Measurements from ENCODE around the gene ZNF235. TPM values are rescaled to one million over a fixed set of nuclear protein-coding genes. Genes with fewer than 3 reads are reported as not detected.

ZNF235 gene
- total RNA-seq, 2 experiments from 2014 or later, result 2.4 TPM

DNA sequence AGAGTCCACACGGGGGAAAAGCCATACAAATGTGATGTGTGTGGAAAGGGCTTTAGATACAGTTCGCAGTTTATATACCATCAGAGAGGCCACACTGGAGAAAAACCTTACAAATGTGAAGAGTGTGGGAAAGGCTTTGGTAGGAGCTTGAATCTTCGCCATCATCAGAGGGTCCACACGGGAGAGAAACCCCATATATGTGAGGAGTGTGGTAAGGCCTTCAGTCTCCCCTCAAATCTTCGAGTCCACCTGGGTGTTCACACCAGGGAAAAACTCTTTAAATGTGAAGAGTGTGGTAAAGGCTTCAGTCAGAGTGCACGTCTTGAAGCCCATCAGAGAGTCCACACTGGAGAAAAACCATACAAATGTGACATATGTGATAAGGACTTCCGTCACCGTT, 68.4 kb downstream of the ZNF235 start:
- no peak overlapping the region for H3K4me3 Mint-ChIP-seq
- POLR2A ChIA-PET, result no interaction called here
- Histone ChIP-seq H3K9me3 (ENCODE audit: control insufficient read depth in 1 of 2, insufficient read depth in 1 of 2, low read length in 2 of 2) (peaks cover 33 to 100% of the 10 kb centered on the region in 2 experiments), H3K4me1 (ENCODE audit: insufficient read depth, low read length) (no peaks in the 10 kb centered on the region), H3K36me3 (ENCODE audit: insufficient read depth, low read length) (peaks cover 49% of the 10 kb centered on the region), H3K27me3 (ENCODE audit: control insufficient read depth in 1 of 2, insufficient read depth in 2 of 2, low read length in 2 of 2) (no peaks in the 10 kb centered on the region), H3K4me3 (ENCODE audit: low read length) (no peak overlapping the region), H3K27ac (ENCODE audit: low read depth in 1 of 2, low read length in 2 of 2) (no peak overlapping the region)
- CTCF ChIA-PET, result no interaction called here
- H3K4me1 Mint-ChIP-seq (ENCODE audit: low read depth), result no peaks in the 10 kb centered on the region
- no peak overlapping the region for H3K27ac Mint-ChIP-seq
- no peak for DNase-seq
- peaks cover 94% of the 10 kb centered on the region for H3K36me3 Mint-ChIP-seq (ENCODE audit: low read depth)
- intact Hi-C loops (cut with DNase I, micrococcal nuclease), result no loop called here
- ATAC-seq (ENCODE audit: poor library complexity), result no peak
- H3K27me3 Mint-ChIP-seq, result no peaks in the 10 kb centered on the region
- TF ChIP-seq CTCF (IDR thresholded peaks at IDR 0.05), result no peak
- peaks cover 27% of the 10 kb centered on the region for H3K9me3 Mint-ChIP-seq

Other genes starting within 250 kb of the ZNF235 start
- gene ZNF284, start 232.9 kb downstream of the ZNF235 start, total RNA-seq, result 1 to 10 TPM in 1 of 2 experiments, under 1 TPM in 1; 0.92 to 1.2 TPM
- gene ZNF224, start 210.7 kb downstream of the ZNF235 start, total RNA-seq, result 10 to 100 TPM; 21.3 to 23.9 TPM
- gene ZNF225, start 191.6 kb downstream of the ZNF235 start, total RNA-seq, result under 1 TPM; 0.71 to 0.73 TPM
- 1 to 10 TPM; 1.4 to 1.6 TPM for gene ZNF234, start 163.5 kb downstream of the ZNF235 start, total RNA-seq
- gene ZNF226, start 139.9 kb downstream of the ZNF235 start, total RNA-seq, result 1 to 10 TPM; 7.9 to 9.1 TPM
- 10 to 100 TPM; 16.2 to 17.2 TPM for gene ZNF227, start 92.5 kb downstream of the ZNF235 start, total RNA-seq
- under 1 TPM in 1 of 2 experiments, not detected in 1; 0.47 TPM for gene ZNF233, start 45.1 kb downstream of the ZNF235 start, total RNA-seq
- gene ZNF112, start 51.7 kb upstream of the ZNF235 start, total RNA-seq, result under 1 TPM in 1 of 2 experiments, not detected in 1; 0.08 TPM
- under 1 TPM; 0.16 to 0.22 TPM for gene ZNF285, start 96.6 kb upstream of the ZNF235 start, total RNA-seq
- under 1 TPM; 0.08 to 0.19 TPM for gene ZNF229, start 143.4 kb upstream of the ZNF235 start, total RNA-seq
- gene ZNF180, start 195.5 kb upstream of the ZNF235 start, total RNA-seq, result 1 to 10 TPM; 7.6 to 9.4 TPM
- not detected for gene CEACAM20, start 224.7 kb upstream of the ZNF235 start, total RNA-seq